Small intestine (tissue), 7 donors: Measurements from ENCODE around the gene MEGF6. TPM values are rescaled to one million over a fixed set of nuclear protein-coding genes. Genes with fewer than 3 reads are reported as not detected.

Experiments
- DNase-seq, 2 donors: peaks; one replicate each; pipeline versions ENCODE4 v3.0.0 to v3.0.0-alpha.2; 2013
- FAIRE-seq: peaks from 2 replicates; lab custom pipeline; 2012; peaks lifted over from hg19 to GRCh38; lab: Jason Lieb, UNC
- H3K27ac ChIP-seq, 3 donors: one replicate each; pipeline ENCODE4 v1.5.1; 2013; ENCODE audit warnings: low read length in 2 of 3, mild to moderate bottlenecking in 2 of 3, control low read depth in 1 of 3, inconsistent platforms in 1 of 3, low read depth in 1 of 3, moderate library complexity in 1 of 3
- H3K27me3 ChIP-seq, 3 donors: one replicate each; pipeline ENCODE4 v1.6.1; 2013; ENCODE audit warnings: low read length in 3 of 3, inconsistent platforms in 1 of 3; ENCODE audit not compliant: control insufficient read depth in 3 of 3, insufficient read depth in 3 of 3
- H3K36me3 ChIP-seq, 3 donors: one replicate each; pipeline ENCODE4 v1.6.1; 2013; ENCODE audit warnings: low read length in 3 of 3, inconsistent platforms in 1 of 3, low read depth in 1 of 3, mild to moderate bottlenecking in 1 of 3, moderate library complexity in 1 of 3; ENCODE audit not compliant: control insufficient read depth in 3 of 3, insufficient read depth in 2 of 3
- H3K4me1 ChIP-seq, 3 donors: one replicate each; pipeline ENCODE4 v1.6.1; 2013; ENCODE audit warnings: low read length in 2 of 3, inconsistent platforms in 1 of 3, low read depth in 1 of 3, mild to moderate bottlenecking in 1 of 3, moderate library complexity in 1 of 3; ENCODE audit not compliant: control insufficient read depth in 3 of 3, insufficient read depth in 2 of 3
- H3K4me3 ChIP-seq, 3 donors: one replicate each; pipeline ENCODE4 v1.5.1; 2013; ENCODE audit warnings: low read length in 3 of 3, control low read depth in 1 of 3, inconsistent platforms in 1 of 3, low read depth in 1 of 3, mild to moderate bottlenecking in 1 of 3, moderate library complexity in 1 of 3
- H3K9me3 ChIP-seq, 2 donors: one replicate each; pipeline ENCODE4 v1.6.1; 2013; ENCODE audit warnings: low read depth in 1 of 2, low read length in 1 of 2; ENCODE audit not compliant: control insufficient read depth in 2 of 2, insufficient read depth in 1 of 2
- WGBS, 3 donors: extraction: QIAGEN DNeasy Blood & Tissue Kit; methylation state at CpG; one replicate each; pipeline ENCODE4 v1.1.7; 2013; 5-methylcytosine and 5-hydroxymethylcytosine counted together
- polyA plus RNA-seq, 4 donors: library from polyadenylated mRNA; stranded (reverse) in 3 of 4; unstranded in 1 of 4; fragments of 200-250 nt in 3 of 4; fragments of 120-200 nt in 1 of 4; gene quantifications; one replicate each; pipeline versions ENCODE4 v1.2.1 to v1.2.3, GENCODE V29; 2013
- donor health status: healthy with polysubstance abuse.
- donor health status: control.
- donor health status: control.
- donor health status: Bipolar disorder and iron deficiency.
- donor health status: healthy.

Gene MEGF6
- polyA plus RNA-seq, 4 donors = 0.45 to 5.8 (median 3.7) TPM

- Histone ChIP-seq H3K27ac (no peak overlapping the region), H3K9me3 (no peaks in the 10 kb centered on the region), H3K4me3 (no peak overlapping the region), H3K4me1 (no peaks in the 10 kb centered on the region), H3K36me3 (no peaks in the 10 kb centered on the region), H3K27me3 (no peaks in the 10 kb centered on the region)
- FAIRE-seq = no peak
- no peak for DNase-seq
- WGBS, 3 donors = 61 to 66% (median 64%) methylated on average over 17 of the region's 17 CpGs
Measured at GRCh38 chr1:3560251-3560871, 50.9 kb downstream of the MEGF6 start.

- DNase-seq (no peak), FAIRE-seq (no peak)
- Histone ChIP-seq H3K36me3 (no peaks in the 10 kb centered on the region), H3K4me1 (no peaks in the 10 kb centered on the region), H3K27ac (no peak overlapping the region), H3K4me3 (no peak overlapping the region), H3K9me3 (no peaks in the 10 kb centered on the region), H3K27me3 (no peaks in the 10 kb centered on the region)
- WGBS, 3 donors = 80 to 83% (median 81%) methylated on average over 20 of the region's 20 CpGs
Measured at GRCh38 chr1:3558036-3558726, 53.1 kb downstream of the MEGF6 start.

- DNase-seq (no peak), FAIRE-seq (no peak)
- no peaks in the 10 kb centered on the region for H3K27me3 ChIP-seq
- no peaks in the 10 kb centered on the region for H3K4me1 ChIP-seq
- no peak overlapping the region for H3K27ac ChIP-seq
- no peaks in the 10 kb centered on the region for H3K9me3 ChIP-seq
- no peaks in the 10 kb centered on the region for H3K36me3 ChIP-seq
- WGBS, 3 donors = 78 to 81% (median 80%) methylated on average over 18 of the region's 18 CpGs
- no peak overlapping the region for H3K4me3 ChIP-seq
Measured at GRCh38 chr1:3557366-3557765, 53.9 kb downstream of the MEGF6 start.

- WGBS, 3 donors = 83 to 88% (median 86%) methylated on average over 17 of the region's 17 CpGs
- Histone ChIP-seq H3K36me3 (no peaks in the 10 kb centered on the region), H3K9me3 (no peaks in the 10 kb centered on the region)
Measured at GRCh38 chr1:3556336-3556735, 55.0 kb downstream of the MEGF6 start.

GRCh38 chr1:3555131-3555920 lies 56.0 kb downstream of the MEGF6 start:
- FAIRE-seq = no peak
- no peaks in the 10 kb centered on the region for H3K9me3 ChIP-seq
- WGBS, 3 donors = 58 to 85% (median 71%) methylated on average over 25 of the region's 25 CpGs

More at GRCh38 chr1:3556336-3556735, 55.0 kb downstream of the MEGF6 start:
- DNase-seq = no peak
- H3K4me3 ChIP-seq = no peak overlapping the region
- H3K27me3 ChIP-seq = no peaks in the 10 kb centered on the region
- FAIRE-seq = no peak
- H3K27ac ChIP-seq = no peak overlapping the region
- H3K4me1 ChIP-seq = no peaks in the 10 kb centered on the region

GRCh38 chr1:3553940-3554223 lies 57.4 kb downstream of the MEGF6 start:
- Histone ChIP-seq H3K27me3 (no peaks in the 10 kb centered on the region), H3K36me3 (no peaks in the 10 kb centered on the region), H3K9me3 (no peaks in the 10 kb centered on the region), H3K27ac (no peak overlapping the region), H3K4me3 (no peak overlapping the region), H3K4me1 (no peaks in the 10 kb centered on the region)
- WGBS, 3 donors = 82 to 89% (median 83%) methylated on average over 11 of the region's 11 CpGs
- no peak for DNase-seq
- FAIRE-seq = no peak

More at GRCh38 chr1:3555131-3555920, 56.0 kb downstream of the MEGF6 start:
- H3K27me3 ChIP-seq = no peaks in the 10 kb centered on the region
- H3K4me3 ChIP-seq = no peak overlapping the region
- no peaks in the 10 kb centered on the region for H3K4me1 ChIP-seq
- DNase-seq = no peak
- H3K36me3 ChIP-seq = no peaks in the 10 kb centered on the region
- no peak overlapping the region for H3K27ac ChIP-seq

GRCh38 chr1:3553166-3553939 lies 58.0 kb downstream of the MEGF6 start:
- WGBS, 3 donors = 74 to 83% (median 79%) methylated on average over 22 to 27 of the region's 27 CpGs
- H3K27ac ChIP-seq = no peak overlapping the region
- no peaks in the 10 kb centered on the region for H3K36me3 ChIP-seq
- no peaks in the 10 kb centered on the region for H3K27me3 ChIP-seq
- no peak for DNase-seq
- no peak overlapping the region for H3K4me3 ChIP-seq
- no peaks in the 10 kb centered on the region for H3K9me3 ChIP-seq
- no peaks in the 10 kb centered on the region for H3K4me1 ChIP-seq
- FAIRE-seq = no peak

GRCh38 chr1:3552751-3553150 lies 58.6 kb downstream of the MEGF6 start:
- 83 to 87% (median 87%) methylated on average over 6 of the region's 6 CpGs for WGBS, 3 donors
- no peak for FAIRE-seq
- H3K36me3 ChIP-seq = no peaks in the 10 kb centered on the region
- no peak for DNase-seq
- H3K27me3 ChIP-seq = no peaks in the 10 kb centered on the region
- H3K27ac ChIP-seq = no peak overlapping the region
- H3K9me3 ChIP-seq = no peaks in the 10 kb centered on the region
- H3K4me3 ChIP-seq = no peak overlapping the region
- H3K4me1 ChIP-seq = no peaks in the 10 kb centered on the region
